ENCODE results near the gene LRRC8A.

The LRRC8A gene

DNA sequence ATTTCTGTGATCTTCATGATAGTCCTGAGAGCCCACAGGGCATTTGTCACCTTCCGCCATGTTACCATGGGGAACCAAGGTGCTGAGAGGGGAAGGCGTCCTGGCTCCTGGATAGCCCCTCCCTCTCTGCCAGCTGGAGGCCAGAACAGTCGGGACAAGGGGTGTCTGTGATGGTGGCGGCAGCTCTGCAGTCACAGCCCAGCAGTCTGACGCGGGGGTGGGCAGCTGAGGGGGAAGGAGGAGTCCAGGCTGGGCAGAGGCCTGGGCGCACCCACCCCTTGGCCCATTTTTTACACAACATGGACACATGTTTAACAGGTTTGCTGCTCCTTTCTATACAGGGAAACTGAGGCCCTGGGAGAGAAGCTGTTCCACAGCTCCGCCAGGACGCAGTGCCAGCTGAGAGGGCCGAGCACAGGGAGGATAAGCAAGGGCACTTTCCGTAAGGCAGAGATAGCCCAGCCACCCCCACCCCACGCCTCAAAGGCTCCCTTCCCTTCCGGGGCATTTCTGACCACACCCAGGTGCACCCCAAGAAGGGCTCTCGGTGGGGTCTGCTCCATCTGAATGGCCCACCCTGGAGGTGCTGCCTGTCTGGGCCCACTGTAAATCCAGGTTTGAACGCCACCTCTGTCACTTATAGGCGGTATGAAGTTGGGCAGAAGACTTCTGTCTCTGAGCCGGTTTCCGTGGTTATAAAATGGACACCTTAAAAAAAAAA, 17.1 kb downstream of the LRRC8A start:
- H3K4me3 ChIP-seq (ENCODE audit: low read depth, low read length): no peak overlapping the region
- TF ChIP-seq, protein P1, sequence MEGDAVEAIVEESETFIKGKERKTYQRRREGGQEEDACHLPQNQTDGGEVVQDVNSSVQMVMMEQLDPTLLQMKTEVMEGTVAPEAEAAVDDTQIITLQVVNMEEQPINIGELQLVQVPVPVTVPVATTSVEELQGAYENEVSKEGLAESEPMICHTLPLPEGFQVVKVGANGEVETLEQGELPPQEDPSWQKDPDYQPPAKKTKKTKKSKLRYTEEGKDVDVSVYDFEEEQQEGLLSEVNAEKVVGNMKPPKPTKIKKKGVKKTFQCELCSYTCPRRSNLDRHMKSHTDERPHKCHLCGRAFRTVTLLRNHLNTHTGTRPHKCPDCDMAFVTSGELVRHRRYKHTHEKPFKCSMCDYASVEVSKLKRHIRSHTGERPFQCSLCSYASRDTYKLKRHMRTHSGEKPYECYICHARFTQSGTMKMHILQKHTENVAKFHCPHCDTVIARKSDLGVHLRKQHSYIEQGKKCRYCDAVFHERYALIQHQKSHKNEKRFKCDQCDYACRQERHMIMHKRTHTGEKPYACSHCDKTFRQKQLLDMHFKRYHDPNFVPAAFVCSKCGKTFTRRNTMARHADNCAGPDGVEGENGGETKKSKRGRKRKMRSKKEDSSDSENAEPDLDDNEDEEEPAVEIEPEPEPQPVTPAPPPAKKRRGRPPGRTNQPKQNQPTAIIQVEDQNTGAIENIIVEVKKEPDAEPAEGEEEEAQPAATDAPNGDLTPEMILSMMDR (IDR thresholded peaks at IDR 0.05; ENCODE audit: low read depth, low read length): no peak

DNA sequence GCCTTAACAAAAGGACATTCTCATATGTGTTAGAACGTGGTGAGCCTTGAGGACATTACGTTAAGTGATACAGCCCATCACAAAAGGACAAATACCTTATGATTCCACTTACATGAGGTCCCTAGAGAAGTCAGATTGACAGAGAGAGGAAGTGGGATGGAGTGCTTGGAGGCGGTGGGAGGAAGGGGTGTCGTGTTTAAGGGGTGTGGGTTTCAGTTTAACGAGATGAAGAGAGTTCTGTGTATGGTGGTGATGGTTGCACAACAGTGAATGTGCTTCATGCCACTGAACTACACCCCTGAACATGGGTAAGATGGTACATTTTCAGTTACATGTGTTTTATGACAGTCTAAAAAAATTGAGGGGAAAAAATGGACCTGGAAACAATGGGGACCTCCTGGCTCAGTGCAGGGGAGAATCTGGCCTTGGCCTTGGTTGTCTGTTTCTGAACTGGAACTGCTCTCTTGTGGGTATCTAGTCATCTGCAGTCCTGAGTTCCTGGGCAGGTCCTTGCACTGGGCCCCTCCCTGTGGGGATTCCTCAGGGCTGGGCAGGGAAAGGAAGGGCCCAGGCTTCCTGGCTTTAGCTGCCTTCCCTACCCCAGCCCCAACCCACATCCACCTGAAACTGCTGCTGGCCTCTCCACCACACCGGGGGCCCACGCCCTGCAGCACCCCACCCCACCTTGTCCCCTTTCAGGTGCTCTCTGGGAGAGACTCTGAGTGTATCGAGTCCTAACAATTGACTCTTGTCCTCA, 17.8 kb downstream of the LRRC8A start:
- TF ChIP-seq, protein P1 (IDR thresholded peaks at IDR 0.05; ENCODE audit: low read depth, low read length): no peak
- H3K4me3 ChIP-seq (ENCODE audit: low read depth, low read length): no peak overlapping the region

DNA sequence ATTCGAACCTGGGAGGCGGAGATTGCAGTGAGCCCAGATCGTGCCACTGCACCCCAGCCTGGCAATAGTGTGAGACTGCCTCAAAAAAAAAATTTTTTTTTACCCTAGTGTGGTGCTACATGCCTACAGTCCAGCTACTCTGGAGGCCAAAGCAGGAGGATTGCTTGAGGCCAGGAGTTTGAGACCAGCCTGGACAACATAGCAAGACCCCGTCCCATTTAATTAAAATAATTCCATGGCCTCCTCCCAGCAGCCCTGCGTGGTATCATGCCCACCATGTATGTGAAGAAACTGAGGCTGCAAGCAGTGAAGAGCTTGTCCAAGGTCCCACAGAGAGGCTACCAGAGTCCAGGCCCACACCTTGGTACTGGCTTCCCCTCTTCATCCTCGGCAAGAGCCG, 19.4 kb downstream of the LRRC8A start:
- TF ChIP-seq, protein P1 (IDR thresholded peaks at IDR 0.05; ENCODE audit: low read depth, low read length): no peak
- no peak overlapping the region for H3K4me3 ChIP-seq (ENCODE audit: low read depth, low read length)

DNA sequence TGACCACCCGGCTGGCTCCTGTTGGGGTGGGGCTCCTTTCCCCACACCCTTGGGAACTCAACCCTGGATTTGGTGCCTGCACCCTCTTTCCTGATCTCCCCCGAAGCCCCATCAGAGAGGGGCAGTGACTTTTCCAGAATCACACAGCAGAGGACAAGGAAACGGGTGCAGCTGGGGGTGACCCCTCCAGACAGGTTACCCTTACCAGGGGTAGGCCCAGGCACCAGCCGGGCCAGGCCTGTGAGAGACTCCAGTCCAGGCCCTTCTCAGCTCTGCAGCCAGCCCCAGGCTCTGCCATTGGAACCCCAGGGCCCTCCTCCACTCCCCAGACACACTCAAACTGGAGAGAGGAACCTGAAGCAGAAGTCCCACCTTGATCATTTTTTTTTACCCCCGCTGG, 19.9 kb downstream of the LRRC8A start:
- TF ChIP-seq, protein P1 (IDR thresholded peaks at IDR 0.05; ENCODE audit: low read depth, low read length): no peak
- no peak overlapping the region for H3K4me3 ChIP-seq (ENCODE audit: low read depth, low read length)

DNA sequence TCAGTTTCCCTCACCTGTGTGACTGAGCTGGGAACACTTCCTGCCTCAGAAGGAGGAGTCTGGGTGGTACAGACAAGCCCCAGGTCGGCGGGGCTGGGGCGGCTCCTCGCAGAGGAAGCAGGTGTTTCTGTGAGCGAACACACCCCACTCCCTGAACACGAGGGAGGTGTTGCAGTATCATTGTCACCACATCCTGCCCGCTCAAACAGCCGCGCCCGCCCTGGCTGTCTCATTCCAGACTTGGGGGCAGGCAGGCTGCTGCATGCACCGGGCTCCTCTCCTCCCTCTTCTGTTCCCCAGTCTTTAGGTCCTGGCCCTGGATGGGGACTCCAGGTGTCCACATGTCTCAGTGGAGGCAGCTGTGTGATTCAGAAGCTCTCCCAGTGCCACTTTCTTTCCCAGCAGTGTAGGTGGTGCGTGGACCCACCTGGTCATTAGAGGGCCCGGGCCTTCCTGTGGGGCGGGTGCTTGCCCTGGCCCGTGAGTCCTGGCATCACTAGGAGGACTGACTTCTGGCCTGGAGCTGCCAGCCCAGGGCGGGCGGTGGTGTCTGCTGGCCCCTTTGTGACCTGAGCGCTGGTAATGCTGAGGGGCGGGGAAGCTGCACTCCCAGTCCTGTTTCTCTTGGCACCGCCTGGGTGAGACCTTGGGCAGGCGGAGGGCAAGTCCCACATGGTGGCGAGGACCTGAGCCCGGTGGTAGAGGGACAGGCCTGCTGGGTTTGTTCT, 20.6 kb downstream of the LRRC8A start:
- TF ChIP-seq, protein P1 (IDR thresholded peaks at IDR 0.05; ENCODE audit: low read depth, low read length): no peak
- no peak overlapping the region for H3K4me3 ChIP-seq (ENCODE audit: low read depth, low read length)

DNA sequence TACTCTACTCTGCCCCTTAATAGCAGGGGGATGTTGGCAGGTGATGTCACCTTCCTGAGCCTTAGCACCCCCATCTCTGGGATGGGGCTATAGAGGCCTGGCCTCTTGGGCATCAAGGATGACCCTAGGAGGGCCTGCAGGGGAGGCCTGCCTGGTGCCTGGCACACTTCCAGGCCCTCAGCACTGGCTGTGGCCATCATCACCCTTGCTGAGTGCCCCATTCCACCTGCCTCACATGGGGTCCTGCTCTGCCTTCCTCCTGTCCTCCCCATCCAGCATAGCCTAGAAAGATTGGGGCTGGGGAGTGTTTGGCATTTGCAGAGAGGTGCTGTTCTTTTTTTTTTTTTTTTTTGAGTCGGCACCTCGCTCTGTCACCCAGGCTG, 21.1 kb downstream of the LRRC8A start:
- no peak overlapping the region for H3K4me3 ChIP-seq (ENCODE audit: low read depth, low read length)
- TF ChIP-seq, protein P1 (IDR thresholded peaks at IDR 0.05; ENCODE audit: low read depth, low read length): no peak

All from WI38 (cell line).